Cardiac muscle cell (in vitro differentiated cells and primary cell): ENCODE measurements around the gene MAVS. TPM values are rescaled to one million over a fixed set of nuclear protein-coding genes. Genes with fewer than 3 reads are reported as not detected.
A peak's percentile ranks its signal among the peaks of the same experiment; 100 is the strongest.
"Not testable (repeated sequence)": the region's sequence is repeated elsewhere in the genome, so short reads cannot be mapped to it uniquely, and the experiment has no call there.

Source experiments
- DNase-seq, 2 donors: peaks; one replicate each; pipeline versions ENCODE4 v3.0.0 to v3.0.0-alpha.2; 2010 to 2017; ENCODE audit warnings: low read depth in 1 of 2, low spot score in 1 of 2
- H3K27ac ChIP-seq: fragments of 200-600 bp; sonication (generic); 2 replicates; pipeline ENCODE4 v1.5.1; 2016
- H3K27me3 ChIP-seq: fragments of 200-600 bp; sonication (generic); 2 replicates; pipeline ENCODE4 v1.6.0; 2016; ENCODE audit warnings: control low read depth
- H3K36me3 ChIP-seq: fragments of 200-600 bp; sonication (generic); 2 replicates; pipeline ENCODE4 v1.5.1; 2016; ENCODE audit warnings: control low read depth
- H3K4me1 ChIP-seq: fragments of 200-600 bp; sonication (generic); 2 replicates; pipeline ENCODE4 v1.8.1; 2017; ENCODE audit warnings: low read depth, mild to moderate bottlenecking, mixed run types
- H3K4me3 ChIP-seq: fragments of 200-600 bp; sonication (generic); 2 replicates; pipeline ENCODE4 v1.5.1; 2016; ENCODE audit warnings: mild to moderate bottlenecking
- H3K9me3 ChIP-seq: fragments of 200-600 bp; sonication (generic); 2 replicates; pipeline ENCODE4 v1.5.1; 2017; ENCODE audit warnings: low read depth, mild to moderate bottlenecking, control low read depth
- CTCF ChIP-seq: IDR thresholded peaks from 2 replicates; pipeline ENCODE4 v1.5.1; 2012; ENCODE audit warnings: low read depth, mild to moderate bottlenecking, low read length
- polyA plus RNA-seq: library from polyadenylated mRNA; unstranded; fragments of >200 nt; fragmentation: Nextera tagmentation; extraction: Ambion mirVana; gene quantifications from 2 replicates; pipeline ENCODE4 v1.2.1, GENCODE V29; 2016
- total RNA-seq: library from RNA; depleted of rRNA; stranded (reverse); fragments of >200 nt; gene quantifications from 2 replicates; pipeline ENCODE4 v1.2.3, GENCODE V29; 2016

Gene MAVS
- total and polyA plus RNA-seq, 2 experiments from 2014 or later: 15.0 to 40.9 TPM

GRCh38 chr20:3873507-3873906, 26.9 kb downstream of the MAVS start:
- Histone ChIP-seq H3K27ac (no peak overlapping the region), H3K4me3 (no peak overlapping the region), H3K4me1 (no peaks in the 10 kb centered on the region), H3K36me3 (peaks cover 2% of the 10 kb centered on the region), H3K27me3 (no peaks in the 10 kb centered on the region), H3K9me3 (no peaks in the 10 kb centered on the region)
- no peak for TF ChIP-seq CTCF
- DNase-seq: no peak

GRCh38 chr20:3874194-3874844, 27.7 kb downstream of the MAVS start:
- Histone ChIP-seq H3K4me3 (no peak overlapping the region), H3K36me3 (peaks cover 2% of the 10 kb centered on the region), H3K4me1 (no peaks in the 10 kb centered on the region), H3K27ac (no peak overlapping the region), H3K9me3 (no peaks in the 10 kb centered on the region), H3K27me3 (no peaks in the 10 kb centered on the region)
- peak in 1 of 2 donors; percentile 59 for DNase-seq
- TF ChIP-seq CTCF: no peak

- Histone ChIP-seq H3K27ac (peak overlapping the region; percentile 40), H3K4me3 (no peak overlapping the region), H3K27me3 (no peaks in the 10 kb centered on the region), H3K4me1 (no peaks in the 10 kb centered on the region), H3K36me3 (peaks cover 2% of the 10 kb centered on the region), H3K9me3 (no peaks in the 10 kb centered on the region)
- DNase-seq: no peak
- TF ChIP-seq CTCF: no peak
Measured at GRCh38 chr20:3875378-3875974, 28.8 kb downstream of the MAVS start.

- H3K27ac ChIP-seq: peak overlapping the region; percentile 40
- no peak overlapping the region for H3K4me3 ChIP-seq
- H3K4me1 ChIP-seq: no peaks in the 10 kb centered on the region
- no peak for TF ChIP-seq CTCF
- no peak for DNase-seq
- H3K36me3 ChIP-seq: peaks cover 2% of the 10 kb centered on the region
- no peaks in the 10 kb centered on the region for H3K27me3 ChIP-seq
- no peaks in the 10 kb centered on the region for H3K9me3 ChIP-seq
Measured at GRCh38 chr20:3876000-3876399, 29.4 kb downstream of the MAVS start.

GRCh38 chr20:3876676-3877075, 30.0 kb downstream of the MAVS start:
- no peak for TF ChIP-seq CTCF
- Histone ChIP-seq H3K36me3 (peaks cover 2% of the 10 kb centered on the region), H3K4me1 (no peaks in the 10 kb centered on the region), H3K4me3 (no peak overlapping the region), H3K27ac (no peak overlapping the region), H3K9me3 (no peaks in the 10 kb centered on the region), H3K27me3 (no peaks in the 10 kb centered on the region)
- DNase-seq: no peak

GRCh38 chr20:3878921-3879274, 32.3 kb downstream of the MAVS start:
- DNase-seq, H3K4me3 ChIP-seq, H3K9me3 ChIP-seq, H3K36me3 ChIP-seq, H3K4me1 ChIP-seq, H3K27ac ChIP-seq, H3K27me3 ChIP-seq: not testable (repeated sequence)
